Activated naive CD4-positive, alpha-beta T cell (primary cell): Measurements from ENCODE around the gene ZNF749.
"Not testable (repeated sequence)": the region's sequence is repeated elsewhere in the genome, so short reads cannot be mapped to it uniquely, and the experiment has no call there.

ENCODE experiments used
- DNase-seq, 4 experiments: peaks; one replicate each; lab custom pipeline; 2025; lab: John Stamatoyannopoulos, UW

Gene ZNF749

GRCh38 chr19:57466489-57466888 lies 31.4 kb downstream of the ZNF749 start:
- DNase-seq: no peak

- no peak for DNase-seq
These were observed 38.5 kb downstream of the ZNF749 start for GRCh38 chr19:57473646-57474045.

GRCh38 chr19:57477191-57478008 lies 42.3 kb downstream of the ZNF749 start, which contains the start of gene ZNF772:
Gene ZNF772 (minus strand): TSS chr19:57477566. CDS start chr19:57477309, 257 bp downstream.
- DNase-seq: peak; percentile 58 to 82 (median 76)

GRCh38 chr19:57487477-57488298 lies 52.6 kb downstream of the ZNF749 start, which contains the start of gene ZNF419:
Gene ZNF419 (plus strand): TSS chr19:57487750. CDS start chr19:57487951, 201 bp downstream.
- DNase-seq: peak; percentile 86 to 95 (median 90)

DNA sequence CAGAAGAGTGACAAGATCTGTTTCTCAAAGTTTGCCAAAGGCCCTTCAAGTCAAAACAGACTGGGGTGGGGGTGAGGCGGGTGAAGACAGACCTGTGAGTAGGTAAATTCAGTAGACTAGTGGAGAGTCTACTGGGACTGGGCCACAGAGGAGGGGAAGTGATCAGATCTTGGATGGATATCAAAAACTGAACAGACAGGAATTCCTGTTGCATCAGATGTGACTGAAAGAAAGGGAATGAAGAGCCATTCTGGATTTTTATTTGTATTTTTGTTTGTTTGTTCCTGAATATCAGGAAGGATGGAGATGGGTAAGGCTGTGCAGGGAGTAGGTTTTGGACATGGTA lies 53.1 kb downstream of the ZNF749 start:
- DNase-seq: not testable (repeated sequence)
